Urinary bladder (tissue), 4 donors: ENCODE data around the gene VASH2. TPM values are rescaled to one million over a fixed set of nuclear protein-coding genes. Genes with fewer than 3 reads are reported as not detected.
"Not testable (repeated sequence)": the region's sequence is repeated elsewhere in the genome, so short reads cannot be mapped to it uniquely, and the experiment has no call there.

Source experiments
- DNase-seq: peaks from one replicate; pipeline ENCODE4 v3.0.0-alpha.2; 2015; ENCODE audit errors: extremely low spot score
- H3K27ac ChIP-seq: one replicate; pipeline ENCODE4 v1.5.1; 2013; ENCODE audit warnings: low read depth, mild to moderate bottlenecking, moderate library complexity
- H3K36me3 ChIP-seq: one replicate; pipeline ENCODE4 v1.6.1; 2013; ENCODE audit warnings: mild to moderate bottlenecking, moderate library complexity; ENCODE audit not compliant: insufficient read depth
- H3K4me1 ChIP-seq: one replicate; pipeline ENCODE4 v1.6.1; 2013; ENCODE audit warnings: mild to moderate bottlenecking, moderate library complexity; ENCODE audit not compliant: insufficient read depth
- H3K4me3 ChIP-seq: one replicate; pipeline ENCODE4 v1.5.1; 2013; ENCODE audit warnings: low read depth, low read length
- WGBS: extraction: QIAGEN DNeasy Blood & Tissue Kit; methylation state at CpG from one replicate; pipeline ENCODE4 v1.1.7; 2013; 5-methylcytosine and 5-hydroxymethylcytosine counted together
- polyA plus RNA-seq: library from polyadenylated mRNA; stranded (reverse); fragments of 200-250 nt; gene quantifications from one replicate; pipeline ENCODE4 v1.2.3, GENCODE V29; 2013
- total RNA-seq: library from RNA; depleted of rRNA; stranded (reverse); fragments of >200 nt; gene quantifications from one replicate; pipeline ENCODE4 v1.2.3, GENCODE V29; 2014
- donor health status: healthy with polysubstance abuse.
- donor health status: healthy.

Gene VASH2
- total and polyA plus RNA-seq, 2 donors = 1.9 to 19.7 TPM

DNA sequence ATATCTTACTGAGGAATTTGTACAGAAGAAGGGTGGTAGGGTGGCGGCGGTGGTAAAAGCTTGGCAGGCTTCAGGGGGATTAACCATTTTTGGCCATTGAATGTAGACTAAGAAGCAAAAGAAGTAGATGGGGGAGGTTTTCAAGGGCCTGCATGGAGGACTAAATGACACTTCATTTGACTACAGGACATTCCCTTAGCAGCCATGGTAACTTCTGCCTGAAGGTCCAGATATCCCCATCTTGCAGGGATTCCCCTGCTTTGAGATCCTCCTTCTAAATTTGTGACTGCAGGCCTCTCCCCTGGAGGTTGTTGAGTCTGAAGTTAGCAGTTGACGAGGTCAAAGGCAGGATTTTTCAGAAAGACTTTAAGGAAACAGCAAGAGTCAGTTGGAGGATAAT lies 4.8 kb downstream of the VASH2 start:
- no peak overlapping the region for H3K27ac ChIP-seq
- H3K36me3 ChIP-seq = no peaks in the 10 kb centered on the region
- DNase-seq = no peak
- WGBS = 89% methylated on average over 3 of the region's 3 CpGs
- no peak overlapping the region for H3K4me3 ChIP-seq
- H3K4me1 ChIP-seq = no peaks in the 10 kb centered on the region

DNA sequence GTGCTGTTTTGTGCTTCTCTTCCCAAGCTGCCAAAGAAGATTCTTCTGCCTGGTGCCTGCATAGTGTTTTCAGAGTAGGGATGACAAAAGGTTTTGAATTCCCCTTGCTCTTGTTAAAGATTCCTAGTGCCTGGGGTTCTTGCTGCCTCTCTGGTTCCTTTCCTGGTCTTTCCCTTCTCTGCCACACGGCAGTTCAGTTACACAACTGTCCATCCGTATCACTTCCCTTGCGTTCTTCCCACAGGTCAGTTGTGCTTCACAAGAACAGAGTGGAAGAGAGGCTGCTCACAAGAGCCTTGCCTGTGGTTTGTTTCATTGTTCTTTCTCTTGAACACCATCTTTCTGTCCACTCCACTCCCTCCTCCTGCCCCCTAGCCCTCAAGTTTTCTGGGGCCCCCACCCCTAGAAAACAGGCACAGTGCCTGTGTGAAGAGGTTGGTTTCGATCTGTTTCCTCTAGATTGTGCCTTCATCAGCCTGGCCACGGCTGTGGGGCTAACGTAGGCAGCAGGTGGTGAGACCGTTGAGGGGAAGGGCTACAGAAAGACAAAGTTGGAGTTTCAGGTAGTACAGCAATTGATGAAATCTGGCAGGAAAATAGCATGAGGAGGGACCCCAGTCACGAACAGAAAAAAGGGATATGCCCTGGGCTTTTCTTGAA lies 5.8 kb downstream of the VASH2 start:
- H3K4me1 ChIP-seq = no peaks in the 10 kb centered on the region
- no peak overlapping the region for H3K27ac ChIP-seq
- no peak for DNase-seq
- H3K4me3 ChIP-seq = no peak overlapping the region
- 84% methylated on average over 8 of the region's 8 CpGs for WGBS
- H3K36me3 ChIP-seq = no peaks in the 10 kb centered on the region

DNA sequence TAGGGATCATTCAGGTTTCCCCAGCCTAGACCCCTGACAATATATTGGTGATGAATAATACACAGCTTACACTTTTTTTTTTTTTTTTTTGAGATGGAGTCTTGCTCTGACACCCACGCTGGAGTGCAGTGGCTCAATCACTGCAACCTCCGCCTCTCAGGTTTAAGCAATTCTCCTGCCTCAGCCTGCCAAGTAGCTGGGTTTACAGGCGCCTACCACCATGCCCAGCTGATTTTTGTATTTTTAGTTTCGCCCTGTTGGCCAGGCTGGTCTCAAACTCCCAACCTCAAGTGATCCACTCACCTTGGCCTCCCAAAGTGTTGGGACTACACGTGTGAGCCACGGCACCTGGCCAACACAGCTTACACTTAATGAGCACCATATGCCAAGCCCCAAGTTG lies 7.2 kb downstream of the VASH2 start:
- 93% methylated on average over 6 of the region's 6 CpGs for WGBS
- H3K4me1 ChIP-seq = no peaks in the 10 kb centered on the region
- DNase-seq = no peak

DNA sequence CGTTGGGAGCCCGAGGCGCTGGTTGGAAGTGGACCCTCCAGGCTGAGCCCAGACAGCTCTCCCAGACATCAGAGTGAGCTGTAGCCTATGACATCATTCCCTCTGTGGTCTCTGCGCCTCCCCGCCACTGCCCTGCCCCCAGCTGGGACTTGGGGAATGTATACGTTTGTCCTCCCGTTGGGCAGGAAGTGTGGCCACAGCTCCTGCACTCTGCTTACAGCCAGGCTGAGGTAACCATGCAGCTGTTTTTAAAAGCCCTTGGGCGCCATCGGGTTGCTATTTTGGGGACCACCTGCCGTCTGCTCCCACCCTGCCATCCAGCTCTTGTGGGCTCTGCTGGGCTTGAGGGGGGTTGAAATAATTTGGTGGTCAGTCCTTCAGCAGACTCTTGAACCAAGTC lies 7.8 kb downstream of the VASH2 start:
- Histone ChIP-seq H3K36me3 (no peaks in the 10 kb centered on the region), H3K4me1 (no peaks in the 10 kb centered on the region), H3K4me3 (no peak overlapping the region), H3K27ac (no peak overlapping the region)
- 72% methylated on average over 10 of the region's 10 CpGs for WGBS
- DNase-seq = no peak

More for the DNA sequence above, 7.2 kb downstream of the VASH2 start:
- Histone ChIP-seq H3K36me3 (no peaks in the 10 kb centered on the region), H3K4me3 (no peak overlapping the region), H3K27ac (no peak overlapping the region)

DNA sequence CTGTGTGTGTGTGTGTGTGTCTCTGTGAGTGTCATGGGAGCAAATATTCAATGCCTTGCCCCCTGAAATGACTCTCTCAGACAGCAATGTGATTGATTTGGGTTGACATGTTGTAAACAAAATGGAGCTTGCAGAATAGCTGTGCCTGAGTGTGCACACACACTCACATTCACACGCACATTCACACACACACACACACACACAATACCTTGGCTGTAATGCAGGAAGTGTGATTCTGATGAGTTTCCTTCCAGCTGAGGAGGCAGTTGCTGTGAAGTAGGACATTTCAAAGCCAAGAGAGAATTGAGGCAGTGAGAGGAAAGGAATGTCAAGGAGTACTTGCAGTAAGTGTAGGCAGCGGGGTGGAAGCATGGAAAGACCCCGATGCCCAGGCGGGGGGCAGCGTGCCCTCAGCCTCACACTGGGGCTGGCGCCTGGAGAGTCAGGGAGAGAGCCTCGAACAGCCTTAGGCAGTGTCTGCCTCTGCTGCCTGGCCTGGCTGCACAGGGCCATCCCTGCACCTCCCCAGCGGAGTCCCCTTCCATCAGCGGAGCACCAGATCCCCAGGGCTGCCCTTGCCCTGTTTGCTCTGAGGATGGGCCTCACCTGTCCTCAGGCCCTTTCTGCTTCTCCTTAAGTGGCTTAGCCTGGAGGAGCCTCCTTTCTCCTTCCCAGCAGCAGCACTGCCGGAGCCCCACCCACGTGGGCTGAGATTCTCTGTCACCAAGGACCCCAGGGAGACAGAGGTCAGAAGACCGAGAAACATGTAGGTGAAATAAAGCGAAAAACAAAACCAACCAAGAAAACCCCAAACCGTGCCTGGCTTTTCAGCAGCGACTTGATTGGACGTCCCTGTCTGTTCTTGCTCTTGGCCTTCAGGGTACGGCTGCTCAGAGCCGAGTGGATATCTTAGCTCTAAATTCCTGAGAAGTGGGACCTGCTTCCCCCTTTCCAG lies 9.2 kb downstream of the VASH2 start:
- 89% methylated on average over 18 of the region's 18 CpGs for WGBS
- no peak for DNase-seq
- Histone ChIP-seq H3K4me1 (no peaks in the 10 kb centered on the region), H3K4me3 (no peak overlapping the region), H3K27ac (no peak overlapping the region), H3K36me3 (no peaks in the 10 kb centered on the region)

DNA sequence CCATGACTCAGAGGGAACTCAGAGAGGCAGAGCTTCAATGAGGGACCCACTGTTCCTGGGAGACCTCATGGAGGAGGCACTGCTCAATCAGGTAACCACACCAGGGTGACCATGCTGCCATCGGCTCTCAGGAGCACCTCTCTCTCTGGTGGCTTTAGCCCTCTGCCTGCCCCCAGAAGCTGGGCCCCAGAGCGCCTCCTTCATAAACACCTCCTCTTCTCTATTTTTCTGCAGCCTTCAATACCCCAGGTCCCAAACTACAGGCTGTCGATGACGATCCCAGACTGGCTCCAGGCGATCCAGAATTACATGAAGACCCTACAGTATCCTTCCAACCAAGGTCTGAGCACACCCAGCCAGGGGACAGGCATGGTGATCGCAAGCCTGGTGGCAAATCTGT lies 10.6 kb downstream of the VASH2 start:
- Histone ChIP-seq H3K4me3 (no peak overlapping the region), H3K4me1 (no peaks in the 10 kb centered on the region), H3K36me3 (no peaks in the 10 kb centered on the region), H3K27ac (no peak overlapping the region)
- WGBS = 97% methylated on average over 6 of the region's 6 CpGs
- DNase-seq = no peak

DNA sequence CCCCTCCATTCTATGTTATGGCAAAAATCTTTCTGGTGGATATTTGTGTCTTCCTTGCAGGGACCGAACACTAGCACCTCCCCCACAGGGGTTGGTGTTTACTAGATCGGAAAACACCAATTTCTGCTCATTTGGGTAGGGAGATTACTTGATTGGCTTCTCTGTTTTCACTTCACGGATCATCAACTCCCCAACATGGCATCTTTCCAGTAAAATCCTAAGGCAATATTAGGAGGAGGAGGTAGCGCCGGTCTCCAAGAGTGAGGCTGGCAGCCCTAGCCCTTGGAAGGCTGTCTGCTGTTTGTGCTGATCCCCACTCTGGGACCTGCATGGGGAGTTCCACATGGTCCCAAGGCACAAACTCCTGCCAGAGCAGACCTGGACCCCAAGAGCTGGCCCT lies 12.2 kb downstream of the VASH2 start:
- Histone ChIP-seq H3K4me3 (no peak overlapping the region), H3K27ac (no peak overlapping the region), H3K4me1 (no peaks in the 10 kb centered on the region), H3K36me3 (no peaks in the 10 kb centered on the region)
- DNase-seq = no peak
- WGBS = 94% methylated on average over 5 of the region's 5 CpGs

DNA sequence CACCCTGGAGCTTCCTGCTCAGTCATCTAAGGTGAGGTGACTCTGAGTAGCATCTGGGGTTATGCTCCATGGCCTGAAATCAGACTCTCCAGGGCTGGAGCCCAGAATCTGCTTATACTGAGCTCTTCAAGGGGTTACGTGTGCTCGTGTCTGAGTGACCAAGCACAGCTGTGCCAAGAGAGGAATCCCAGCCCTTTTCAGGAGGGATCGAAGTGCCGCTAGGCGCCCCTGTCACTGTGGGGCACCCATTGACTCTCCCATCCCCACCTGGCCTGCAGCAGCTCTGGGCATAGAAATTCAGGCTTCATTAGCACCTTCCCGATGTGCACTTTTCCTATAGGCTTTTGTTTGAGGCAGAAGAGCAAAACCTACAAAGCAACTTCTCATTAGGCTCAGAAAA lies 13.8 kb downstream of the VASH2 start:
- Histone ChIP-seq H3K27ac (no peak overlapping the region), H3K4me1 (no peaks in the 10 kb centered on the region), H3K4me3 (no peak overlapping the region), H3K36me3 (no peaks in the 10 kb centered on the region)
- WGBS = 85% methylated on average over 6 of the region's 6 CpGs
- no peak for DNase-seq

DNA sequence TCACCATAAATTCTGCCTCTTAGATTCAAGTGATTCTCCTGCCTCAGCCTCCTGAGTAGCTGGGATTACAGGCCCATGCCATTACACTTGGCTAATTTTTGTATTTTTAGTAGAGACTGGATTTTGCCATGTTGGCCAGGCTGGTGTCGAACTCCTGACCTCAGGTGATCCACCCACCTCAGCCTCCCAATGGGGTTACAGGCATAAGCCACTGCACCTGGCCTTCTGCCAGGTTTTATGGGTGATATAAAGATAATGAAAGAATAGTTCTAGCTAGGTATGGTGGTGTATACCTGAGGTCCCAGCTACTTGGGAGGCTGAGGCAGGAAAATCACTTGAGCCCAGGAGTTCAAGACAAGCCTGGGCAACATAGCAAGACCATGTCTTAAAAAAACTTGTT lies 14.7 kb downstream of the VASH2 start:
- H3K36me3 ChIP-seq, DNase-seq, H3K4me3 ChIP-seq, H3K4me1 ChIP-seq, H3K27ac ChIP-seq: not testable (repeated sequence)
- WGBS = 100% methylated on average over 1 of the region's 1 CpG

DNA sequence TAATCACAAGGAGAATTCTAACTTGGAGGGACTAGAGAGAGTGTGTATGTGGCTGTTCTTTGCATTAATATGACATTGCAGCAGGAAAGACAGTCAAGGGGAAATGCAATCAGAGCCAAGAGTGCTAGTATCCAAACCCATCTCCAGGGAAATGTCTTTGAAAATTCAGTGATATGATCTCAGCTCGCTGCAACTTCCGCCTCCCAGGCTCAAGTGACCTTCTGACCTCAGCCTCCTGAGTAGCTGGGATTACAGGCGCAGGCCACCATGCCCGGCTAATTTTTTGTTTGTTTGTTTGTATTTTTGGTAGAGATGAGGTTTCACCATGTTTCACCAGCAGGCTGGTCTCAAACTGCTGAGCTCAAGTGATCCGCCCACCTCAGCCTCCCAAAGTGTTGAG lies 16.3 kb downstream of the VASH2 start:
- Histone ChIP-seq H3K4me1 (no peaks in the 10 kb centered on the region), H3K27ac (no peak overlapping the region), H3K36me3 (no peaks in the 10 kb centered on the region), H3K4me3 (no peak overlapping the region)
- WGBS = 88% methylated on average over 5 of the region's 5 CpGs
- DNase-seq = no peak

DNA sequence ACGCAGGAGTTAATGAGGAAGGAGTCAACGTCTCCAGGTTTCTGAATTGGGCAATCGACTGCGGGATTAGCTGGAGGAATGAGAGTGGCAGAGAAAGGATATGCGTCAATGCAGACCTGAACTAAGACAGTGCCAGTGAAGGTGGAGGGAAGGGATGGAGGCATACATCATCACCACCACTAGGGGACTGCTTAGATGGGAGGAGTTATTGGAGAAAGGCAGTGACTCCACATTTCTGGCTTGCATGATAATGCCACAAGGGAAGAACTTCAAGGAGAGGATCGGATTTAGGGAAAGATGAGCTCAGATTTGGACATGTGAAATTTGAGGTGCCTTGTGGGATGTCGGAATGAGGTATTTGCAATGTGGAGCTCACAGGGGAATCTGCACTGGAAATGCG lies 17.5 kb downstream of the VASH2 start:
- H3K4me1 ChIP-seq = no peaks in the 10 kb centered on the region
- H3K4me3 ChIP-seq = no peak overlapping the region
- WGBS = 84% methylated on average over 8 of the region's 8 CpGs
- H3K36me3 ChIP-seq = no peaks in the 10 kb centered on the region
- DNase-seq = no peak
- no peak overlapping the region for H3K27ac ChIP-seq

DNA sequence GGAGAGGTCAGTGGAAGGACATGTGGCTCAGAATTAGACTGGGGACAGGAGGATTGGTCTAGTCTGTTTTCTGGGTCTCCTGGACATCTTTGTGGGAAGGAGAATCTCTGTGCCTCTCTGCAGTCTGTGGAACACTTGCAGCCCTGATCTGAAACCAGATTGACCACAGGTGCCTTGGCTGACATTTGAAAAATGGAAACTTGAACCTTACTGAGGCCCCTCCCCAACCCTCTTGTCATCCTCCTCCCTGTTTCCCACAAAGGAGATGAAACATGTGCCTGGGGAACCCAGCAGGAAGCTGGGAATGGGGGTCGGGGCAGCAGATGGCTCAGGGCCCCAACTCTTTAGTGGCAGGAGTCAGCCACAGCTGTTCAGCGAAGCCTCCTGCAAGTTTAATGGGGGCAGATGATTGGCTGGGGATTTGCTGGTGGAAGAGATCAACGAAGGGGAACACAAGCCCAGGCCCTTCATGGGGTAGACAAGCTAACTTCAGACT lies 18.1 kb downstream of the VASH2 start:
- 60% methylated on average over 3 of the region's 3 CpGs for WGBS
- no peak overlapping the region for H3K4me3 ChIP-seq
- DNase-seq = no peak
- H3K4me1 ChIP-seq = no peaks in the 10 kb centered on the region
- H3K27ac ChIP-seq = no peak overlapping the region
- no peaks in the 10 kb centered on the region for H3K36me3 ChIP-seq

DNA sequence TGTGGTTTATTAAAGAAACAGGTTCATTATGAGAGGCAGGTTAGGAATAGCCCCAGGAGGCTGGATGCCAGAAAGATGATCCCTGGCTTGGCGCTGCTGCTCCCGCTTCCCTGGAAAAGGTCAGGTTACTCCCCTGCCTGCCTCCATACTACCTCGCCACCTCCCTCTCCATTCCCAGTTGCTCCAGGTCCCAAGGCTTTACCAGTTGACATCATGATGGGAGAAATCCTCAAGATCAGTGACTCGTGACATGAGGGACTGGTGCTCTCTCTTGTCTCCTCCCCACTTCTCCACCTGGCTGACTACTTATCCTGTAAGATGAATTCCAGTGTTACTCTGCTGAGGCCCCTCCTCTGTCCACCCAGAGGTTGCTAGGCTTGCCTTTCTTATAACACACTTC lies 19.7 kb downstream of the VASH2 start:
- no peak overlapping the region for H3K4me3 ChIP-seq
- no peaks in the 10 kb centered on the region for H3K36me3 ChIP-seq
- 91% methylated on average over 4 of the region's 4 CpGs for WGBS
- DNase-seq = no peak
- H3K27ac ChIP-seq = no peak overlapping the region
- no peaks in the 10 kb centered on the region for H3K4me1 ChIP-seq

DNA sequence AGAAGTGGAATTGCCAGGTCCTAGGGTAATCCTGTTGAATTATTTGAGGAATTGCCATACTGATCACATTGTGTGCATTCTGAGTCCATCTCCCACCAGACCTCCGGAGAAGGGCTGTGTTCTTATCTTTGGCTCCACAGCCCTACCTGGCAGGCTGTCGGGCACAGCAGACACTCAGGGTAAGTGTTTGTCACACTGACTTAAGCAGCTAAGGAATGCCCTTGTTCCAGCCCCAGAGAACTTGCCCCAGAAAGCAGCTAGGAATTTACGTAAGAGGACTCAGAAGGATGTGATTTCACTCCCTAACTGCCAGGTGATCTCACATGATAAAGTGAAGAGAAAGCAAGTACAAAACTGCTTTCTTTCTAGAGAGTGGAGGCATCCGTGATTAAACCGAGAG lies 21.0 kb downstream of the VASH2 start:
- Histone ChIP-seq H3K4me3 (no peak overlapping the region), H3K27ac (no peak overlapping the region), H3K4me1 (no peaks in the 10 kb centered on the region), H3K36me3 (no peaks in the 10 kb centered on the region)
- WGBS = 92% methylated on average over 5 of the region's 5 CpGs
- DNase-seq = no peak
